Measurements from ENCODE around the gene CCDC63. TPM values are rescaled to one million over a fixed set of nuclear protein-coding genes. Genes with fewer than 3 reads are reported as not detected.

Gene CCDC63
- total and polyA plus RNA-seq, 9 of the 15 experiments (the other 6 are each of a cell fraction or from before 2014, with no cell fraction given) = not detected

DNA sequence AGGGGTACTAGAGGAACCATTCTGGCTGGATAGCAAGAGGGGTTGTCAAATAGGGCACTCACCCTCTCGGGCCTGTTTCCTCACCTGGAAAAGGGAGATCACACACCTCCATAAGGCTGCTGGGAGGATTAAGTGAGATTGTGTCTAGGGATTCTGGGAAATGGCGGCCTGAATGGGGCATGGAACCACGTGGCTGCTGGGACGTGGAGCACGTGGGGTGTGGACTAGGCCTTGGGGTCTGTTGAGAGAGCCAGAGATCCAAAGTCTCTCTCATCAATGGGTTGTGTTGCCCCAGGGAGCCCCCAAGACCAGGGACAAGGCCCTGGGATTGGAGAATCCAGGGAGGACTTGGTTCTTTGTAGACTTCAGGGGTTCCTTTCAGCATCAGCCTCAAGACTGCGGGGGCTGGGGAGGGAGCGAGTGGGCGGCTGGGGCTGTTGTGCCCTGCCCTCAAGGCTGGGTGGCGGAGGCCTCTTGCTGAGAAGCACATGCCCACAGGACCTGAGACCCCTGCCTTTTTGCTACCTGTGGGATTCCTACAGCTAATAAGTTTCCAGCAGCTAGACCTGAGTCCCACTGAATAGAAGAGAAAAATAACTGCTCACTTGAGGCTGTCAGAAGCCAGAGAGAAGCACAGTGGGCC is 77.0 kb downstream of the CCDC63 start (continued):
- TF ChIP-seq GATA2 (CRISPR knock-in tag; IDR thresholded peaks at IDR 0.05) = no peak

- FAIRE-seq (no peak), DNase-seq (ENCODE audit: extremely low read depth in 1 of 4, low spot score in 3 of 4) (no peak), ATAC-seq (no peak)
- H3K4me1 ChIP-seq (replicated peaks in 1 of 2; ENCODE audit: control insufficient read depth in 2 of 2, insufficient read depth in 2 of 2, low read length in 2 of 2) = peaks cover 0 to 5% of the 10 kb centered on the region in 2 experiments; a peak in 1 of 5 replicates
- CTCF ChIA-PET (ENCODE audit: low intra/inter-chr PET ratio) = no interaction called here
- H3K4me3 ChIP-seq = no peak overlapping the region
- in situ Hi-C loops (cut with MboI) = no loop called here
- H4K20me1 ChIP-seq (replicated peaks; ENCODE audit: control insufficient read depth, insufficient read depth, low read length) = no peaks in the 10 kb centered on the region
- TF ChIP-seq ZNF282 (CRISPR knock-in tag; IDR thresholded peaks at IDR 0.05) (no peak), BRCA1 (IDR thresholded peaks at IDR 0.05) (no peak), BRCA1 (CRISPR knock-in tag; IDR thresholded peaks at IDR 0.05) (no peak), ESRRA (IDR thresholded peaks at IDR 0.05; ENCODE audit: borderline replicate concordance, low read depth) (no peak), ZNF436 (CRISPR knock-in tag; IDR thresholded peaks at IDR 0.05) (no peak), OTX1 (CRISPR knock-in tag; IDR thresholded peaks at IDR 0.05) (no peak), ZNF75A (CRISPR knock-in tag; IDR thresholded peaks at IDR 0.05) (no peak)
- H3K9ac ChIP-seq (ENCODE audit: insufficient read depth in 1 of 2, low read depth in 2 of 2, low read length in 2 of 2) = no peak overlapping the region
- no peaks in the 10 kb centered on the region for H3K79me2 ChIP-seq (ENCODE audit: control insufficient read depth, insufficient read depth, low read length)
- H3K4me2 ChIP-seq (ENCODE audit: insufficient read depth, low read length) = no peak overlapping the region
- H3K9me1 ChIP-seq (ENCODE audit: control insufficient read depth, insufficient read depth, low read length) = no peaks in the 10 kb centered on the region
- no peak overlapping the region for H3K27ac ChIP-seq (ENCODE audit: extremely low read depth, low read depth, low read length)
- H3K36me3 ChIP-seq (ENCODE audit: control insufficient read depth, insufficient read depth, low read length) = no peaks in the 10 kb centered on the region
- H2AFZ ChIP-seq (ENCODE audit: low read depth, low read length) = no peak overlapping the region
- BruUV-seq (replicated peaks) = no TSS peak
- 0% methylated on average over 6 of the region's 6 CpGs for WGBS (ENCODE audit: insufficient coverage, low coverage, missing lambda C conversion rate)
- POLR2A ChIA-PET = no interaction called here
- intact Hi-C loops (cut with micrococcal nuclease) = no loop called here
- peaks cover 4 to 45% of the 10 kb centered on the region in 2 experiments; a peak in 3 of 5 replicates for H3K27me3 ChIP-seq (ENCODE audit: control insufficient read depth in 2 of 2, insufficient read depth in 2 of 2, low read length in 2 of 2)
- H3K9me3 ChIP-seq (replicated peaks; ENCODE audit: control insufficient read depth, insufficient read depth, low read depth, low read length) = no peaks in the 10 kb centered on the region
Measured at GRCh38 chr12:110927546-110927945, 80.8 kb downstream of the CCDC63 start.

Measured in K562 (cell line).